Lung microvascular endothelial cell (primary cell): ENCODE data around the gene ATG16L1. TPM values are rescaled to one million over a fixed set of nuclear protein-coding genes. Genes with fewer than 3 reads are reported as not detected.

ENCODE experiments used
- DNase-seq, 2 donors: peaks; one replicate each; pipeline versions ENCODE4 v3.0.0 to v3.0.0-alpha.2; 2010; ENCODE audit warnings: low read depth in 2 of 2
- total RNA-seq: library from RNA; depleted of rRNA; stranded (reverse); fragments of >200 nt; gene quantifications from 2 replicates; pipeline ENCODE4 v1.2.1, GENCODE V29; 2014

The ATG16L1 gene
- total RNA-seq, 1 donor from 2014 or later = 26.2 TPM

DNA sequence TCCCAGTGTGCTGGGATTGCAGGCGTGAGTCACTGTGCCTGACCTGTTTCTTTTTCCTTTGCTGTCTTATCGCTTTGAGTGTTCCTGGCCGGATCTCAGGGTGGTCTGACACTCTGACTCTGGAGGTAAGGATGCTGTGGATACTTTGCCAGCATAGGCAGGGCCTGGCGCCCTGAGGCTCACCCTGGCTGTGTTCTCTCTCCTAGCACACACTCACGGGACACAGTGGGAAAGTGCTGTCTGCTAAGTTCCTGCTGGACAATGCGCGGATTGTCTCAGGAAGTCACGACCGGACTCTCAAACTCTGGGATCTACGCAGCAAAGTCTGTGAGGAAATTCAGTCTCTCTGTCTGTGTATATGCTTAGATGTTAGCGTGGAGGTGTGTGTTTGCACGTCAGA lies 38.2 kb downstream of the ATG16L1 start:
- DNase-seq = no peak

DNA sequence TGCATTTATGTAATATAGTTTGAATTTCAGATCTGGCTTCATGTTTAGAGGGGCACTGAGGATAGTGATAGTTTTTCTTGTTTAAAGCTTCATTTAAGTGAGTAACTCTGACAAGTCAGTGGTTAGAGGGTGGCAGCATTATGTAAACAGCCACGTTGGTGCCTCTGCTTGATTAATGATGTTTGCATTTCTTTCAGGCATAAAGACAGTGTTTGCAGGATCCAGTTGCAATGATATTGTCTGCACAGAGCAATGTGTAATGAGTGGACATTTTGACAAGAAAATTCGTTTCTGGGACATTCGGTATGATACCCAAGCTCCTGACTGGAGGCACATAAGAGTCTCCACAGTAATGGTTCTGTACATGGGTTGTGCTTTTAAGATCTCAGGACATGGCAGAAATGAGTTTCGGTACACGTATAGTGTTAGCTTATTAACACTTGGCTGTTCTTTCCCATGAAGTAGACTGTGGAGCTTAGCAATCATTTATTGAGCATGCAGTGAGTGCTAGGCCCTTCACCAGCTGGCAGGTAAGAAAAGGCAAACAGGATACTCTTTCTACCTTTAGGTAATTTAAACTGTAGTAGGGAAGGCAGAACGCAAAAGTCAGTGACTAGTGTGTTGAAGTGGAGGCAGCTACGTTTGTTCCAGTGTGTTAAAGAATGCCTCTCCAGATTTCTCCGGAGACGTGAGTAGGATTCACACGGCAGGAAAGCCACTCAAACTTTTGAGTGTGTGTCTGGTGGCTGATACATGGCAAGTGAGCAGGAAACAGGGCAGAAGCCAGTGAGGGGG lies 38.8 kb downstream of the ATG16L1 start:
- no peak for DNase-seq

DNA sequence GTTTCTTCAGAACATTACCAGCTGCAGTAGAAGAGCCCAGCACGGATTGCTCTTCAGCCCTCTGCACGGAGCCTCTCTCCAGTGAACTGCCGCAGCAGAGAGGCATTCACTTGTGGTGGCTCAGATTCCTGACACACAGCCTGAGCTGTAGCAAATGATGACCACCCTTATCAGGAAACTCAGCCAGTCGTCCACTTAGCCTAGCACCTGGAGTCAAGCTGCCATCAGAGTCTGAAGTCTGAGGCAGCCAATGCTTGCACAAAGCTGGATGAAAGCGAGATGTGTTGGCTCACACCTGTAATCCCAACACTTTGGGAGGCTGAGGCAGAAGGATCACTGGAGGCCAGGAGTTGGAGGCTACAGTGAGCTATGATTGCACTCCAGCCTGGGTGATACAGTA lies 44.4 kb downstream of the ATG16L1 start:
- no peak for DNase-seq

DNA sequence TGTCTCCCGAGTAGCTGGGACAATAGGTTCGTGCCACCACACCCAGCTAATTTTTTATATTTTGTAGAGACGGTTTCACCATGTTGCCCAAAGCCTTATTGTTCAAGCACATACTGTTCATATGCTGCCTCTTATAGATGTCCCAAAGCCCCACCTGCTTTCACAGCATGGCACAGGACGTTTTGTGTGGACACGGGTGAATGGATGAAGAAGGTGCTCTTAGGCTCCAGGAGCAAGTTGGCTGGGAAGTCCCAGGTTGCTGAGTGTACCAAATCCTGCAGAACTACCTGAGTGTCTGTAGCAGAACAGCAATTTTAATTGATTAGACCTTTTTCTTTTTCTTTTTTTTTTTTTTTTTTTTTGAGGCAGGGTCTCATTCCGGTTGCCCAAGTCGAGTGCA lies 45.6 kb downstream of the ATG16L1 start:
- DNase-seq = no peak

DNA sequence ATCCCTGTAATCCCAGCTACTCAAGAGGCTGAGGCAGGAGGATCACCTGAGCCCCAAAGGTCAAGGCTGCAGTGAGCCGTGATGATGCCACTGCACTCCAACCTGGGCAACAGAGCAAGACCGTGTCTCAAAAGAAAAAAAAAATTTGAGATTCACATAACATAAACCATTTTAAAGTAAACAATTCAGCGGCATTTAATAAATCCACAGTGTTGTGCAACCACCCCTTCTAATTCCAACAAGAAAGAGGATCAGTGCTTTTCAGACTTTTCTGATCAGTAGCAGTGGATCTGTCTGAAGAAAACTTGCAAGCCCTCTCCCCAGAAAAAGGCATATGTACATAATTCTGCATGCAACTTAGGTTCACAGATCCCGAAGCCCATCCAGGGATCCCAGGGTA lies 48.9 kb downstream of the ATG16L1 start:
- DNase-seq = no peak

DNA sequence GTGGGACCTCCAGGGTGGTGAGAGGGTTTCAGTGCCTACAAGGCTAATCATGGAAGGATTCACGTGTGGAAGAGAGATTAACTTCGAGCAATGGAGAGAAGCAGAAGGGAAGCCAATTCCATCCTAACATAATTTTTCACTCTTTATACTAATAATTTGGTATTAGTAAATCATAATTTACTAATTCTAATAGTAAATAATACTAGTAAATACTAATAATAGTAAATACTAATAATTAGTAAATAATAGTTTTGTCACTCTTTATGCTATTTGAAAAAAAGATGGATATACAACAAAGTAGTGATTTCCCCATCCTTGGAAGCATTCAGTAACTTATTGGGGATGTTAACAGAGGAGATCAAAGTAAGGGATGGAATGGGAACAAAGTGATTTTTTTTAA lies 49.8 kb downstream of the ATG16L1 start:
- no peak for DNase-seq

DNA sequence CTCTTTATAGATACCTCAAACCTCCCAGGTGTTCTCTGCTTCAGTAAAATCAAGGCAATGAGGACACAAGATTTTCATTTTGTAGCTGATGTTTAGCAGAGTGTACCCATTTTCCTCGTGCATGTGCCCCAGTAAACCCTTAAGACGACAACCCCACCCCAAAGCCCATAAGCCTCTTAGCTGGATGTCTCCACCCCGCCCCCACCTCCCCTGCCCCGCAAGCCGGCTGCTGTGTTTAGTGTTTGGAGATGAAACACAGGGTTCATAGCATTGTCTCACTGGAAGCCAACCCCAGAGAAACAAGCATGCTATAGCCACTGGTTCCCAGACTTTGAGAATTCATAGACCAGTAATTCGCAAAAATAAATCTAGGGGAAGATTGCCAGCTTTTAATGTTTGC lies 50.3 kb downstream of the ATG16L1 start:
- no peak for DNase-seq

DNA sequence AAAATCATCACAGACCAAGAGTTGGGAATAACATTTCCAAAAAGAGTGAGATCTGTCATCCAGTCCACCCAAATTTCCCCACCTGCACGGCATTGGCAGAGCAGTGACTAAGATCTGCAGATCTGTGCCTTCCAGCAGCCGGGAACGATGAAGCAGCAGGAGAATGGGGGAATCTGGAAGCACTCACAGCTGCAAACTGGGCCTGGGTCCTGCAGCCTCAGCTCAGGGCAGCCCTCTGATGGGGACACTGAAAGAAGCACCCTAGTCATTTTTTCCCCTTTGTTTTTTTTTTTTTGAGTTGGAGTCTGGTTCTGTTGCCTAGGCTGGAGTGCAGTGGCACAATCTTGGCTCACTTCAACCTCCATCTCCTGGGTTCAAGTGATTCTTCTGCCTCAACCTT lies 51.8 kb downstream of the ATG16L1 start:
- no peak for DNase-seq

DNA sequence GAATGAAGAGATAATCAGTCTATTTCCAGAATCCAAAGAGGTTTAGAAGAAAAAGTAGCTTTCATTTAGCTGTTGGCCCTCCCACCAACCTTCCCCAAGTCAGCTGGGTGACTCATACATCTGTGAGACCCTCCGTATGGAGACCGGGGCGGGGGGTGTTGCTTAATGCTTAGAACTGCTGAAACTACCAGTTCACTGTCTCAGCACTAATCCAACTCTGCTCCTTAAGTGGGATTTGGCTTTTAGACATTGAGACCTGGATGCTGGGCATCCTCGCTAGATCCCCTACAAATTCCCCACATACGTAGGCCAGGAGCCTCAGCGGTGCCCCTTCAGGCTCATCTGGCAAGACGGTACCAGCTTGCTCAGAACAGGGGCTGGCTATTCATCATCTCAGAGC lies 56.1 kb downstream of the ATG16L1 start, which contains the start of gene SAG:
Gene SAG, plus strand, starts transcription at position 252 of the 400 bp plus-strand sequence. CDS start 1,374 bp downstream, outside the sequence.
- DNase-seq = no peak

DNA sequence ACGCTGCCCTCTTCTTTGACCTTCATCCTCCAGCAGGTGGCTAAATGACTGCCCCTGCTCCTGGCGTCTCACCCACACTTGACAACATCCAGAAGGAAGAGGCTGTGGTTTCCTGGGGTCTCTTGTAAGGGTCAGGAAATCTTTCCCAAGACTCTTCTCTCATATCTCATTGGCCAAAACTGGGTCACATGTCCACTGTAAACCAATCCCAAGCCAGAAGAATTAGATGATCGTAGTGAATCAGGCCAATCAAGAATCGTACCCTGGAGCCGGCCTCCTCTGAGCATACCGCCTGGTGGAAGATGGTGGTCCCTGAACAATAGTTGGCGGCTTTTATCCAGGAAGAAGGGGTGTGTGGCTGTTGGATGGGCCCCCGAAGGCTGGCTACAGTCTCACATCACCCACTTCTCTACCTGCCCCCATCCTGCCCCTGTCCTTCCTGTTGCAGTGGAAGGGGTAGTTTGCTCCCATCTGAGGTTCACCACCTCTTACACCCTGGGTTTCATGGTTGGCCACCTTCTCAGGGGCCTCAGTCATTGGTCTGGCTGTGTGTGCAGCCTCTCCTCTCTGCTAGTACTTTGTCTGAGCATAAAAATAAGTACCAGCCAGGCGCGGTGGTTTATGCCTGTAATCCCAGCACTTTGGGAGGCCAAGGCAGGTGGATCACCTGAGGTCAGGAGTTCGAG lies 59.9 kb downstream of the ATG16L1 start:
- no peak for DNase-seq

DNA sequence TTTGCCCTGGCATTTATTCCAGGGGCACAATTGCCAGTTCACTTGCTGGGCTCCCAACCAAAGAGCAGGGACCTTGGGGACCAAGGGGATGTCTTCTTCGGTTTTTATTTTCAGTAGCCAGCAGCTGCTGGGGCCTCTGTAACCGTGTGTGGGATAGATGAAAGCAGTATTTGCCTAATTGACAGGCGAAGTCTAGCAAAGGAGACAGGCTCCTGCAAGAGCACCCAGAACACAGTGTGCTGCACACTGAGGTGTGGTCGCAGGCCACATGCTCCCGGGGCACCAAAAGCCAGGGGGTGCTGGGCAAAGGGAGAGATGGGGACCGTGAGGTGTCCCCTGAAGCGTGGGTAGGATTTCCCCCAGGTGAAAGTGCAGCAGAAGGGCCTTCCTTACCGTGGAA lies 61.4 kb downstream of the ATG16L1 start:
- no peak for DNase-seq

DNA sequence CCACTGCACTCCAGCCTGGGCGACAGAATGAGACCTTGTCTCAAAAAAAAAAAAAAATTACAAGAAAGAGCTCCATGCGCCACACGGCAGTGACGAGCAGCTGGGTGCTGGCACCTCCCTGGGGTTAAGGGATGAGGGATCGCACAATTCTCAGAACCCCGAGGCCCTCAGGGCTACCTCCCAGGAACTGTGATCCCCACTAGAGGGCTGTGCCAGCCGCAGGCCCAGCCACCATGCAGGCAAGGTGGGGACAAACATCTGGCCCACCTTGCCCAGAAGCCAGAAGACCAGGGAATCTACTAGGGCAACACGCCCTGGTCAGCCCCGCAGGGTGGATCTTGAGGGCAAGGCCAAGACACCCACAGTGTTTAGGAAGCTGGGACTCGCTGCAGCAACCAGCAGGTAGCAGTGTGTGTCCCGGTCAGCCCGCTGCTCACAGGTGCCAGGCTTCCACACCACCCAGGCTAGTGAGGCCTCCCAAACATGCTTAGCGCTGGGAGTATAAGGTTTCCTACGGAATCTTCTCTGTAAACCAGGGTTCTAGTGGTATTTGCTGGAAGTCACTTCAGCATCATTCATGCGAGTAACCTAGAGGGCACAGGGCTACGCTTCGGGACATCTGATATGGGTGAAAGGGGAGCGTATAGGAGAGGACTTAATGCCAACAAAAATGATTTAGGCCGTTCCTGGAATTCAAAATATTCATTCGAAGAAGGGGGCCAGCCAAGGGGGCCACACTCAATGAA lies 62.9 kb downstream of the ATG16L1 start:
- no peak for DNase-seq

DNA sequence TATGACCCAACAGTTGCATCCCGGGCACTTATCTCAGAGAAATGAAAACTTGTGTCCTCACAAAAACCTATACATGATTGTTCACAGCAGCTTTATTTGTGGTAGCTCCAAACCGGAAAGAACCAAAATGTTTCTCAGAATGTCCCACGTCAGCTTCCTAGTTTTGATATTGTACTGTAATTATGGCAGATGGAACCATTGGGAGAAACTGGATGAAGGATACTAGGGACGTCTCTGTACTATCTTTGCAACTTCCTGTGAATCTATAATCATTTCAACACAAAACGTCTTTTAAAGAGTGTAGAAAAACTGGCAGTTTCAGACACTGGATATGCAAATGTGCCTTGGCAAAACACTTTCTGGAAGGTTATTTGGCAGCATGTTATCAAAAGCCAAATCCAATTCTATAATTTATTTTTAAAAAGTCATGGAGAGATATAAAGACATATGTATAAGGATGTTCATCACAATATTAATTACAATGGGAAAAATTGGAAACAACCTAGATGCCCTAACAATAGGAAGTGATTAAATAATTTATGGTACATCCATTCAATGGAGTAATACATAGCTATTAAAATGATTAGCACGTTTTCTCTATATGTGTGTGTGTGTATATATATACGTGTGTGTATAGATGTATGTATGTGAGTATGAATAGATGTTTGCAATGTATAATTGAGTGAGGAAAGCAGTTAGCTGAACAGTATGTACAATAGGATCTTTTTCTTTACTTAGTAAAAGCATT lies 65.9 kb downstream of the ATG16L1 start:
- no peak for DNase-seq

DNA sequence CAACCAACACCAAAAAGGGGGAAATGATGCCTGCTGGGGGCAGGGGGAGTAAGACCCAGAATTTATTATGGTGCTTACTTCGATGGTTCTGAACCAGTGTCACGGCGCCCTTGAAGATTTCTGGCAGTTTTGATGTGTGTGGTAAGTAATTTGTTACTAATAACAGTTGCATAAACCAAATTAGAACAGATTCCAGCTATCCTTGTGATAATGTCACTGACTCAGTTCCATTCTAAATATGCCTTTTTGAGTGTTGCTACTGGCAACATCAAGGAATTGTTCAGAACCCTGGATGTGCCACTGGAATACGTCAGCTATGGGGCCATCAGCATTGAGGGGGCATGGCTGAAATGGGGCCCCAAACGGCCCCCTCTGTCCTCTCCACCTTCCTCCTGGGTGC lies 67.8 kb downstream of the ATG16L1 start:
- DNase-seq = no peak

DNA sequence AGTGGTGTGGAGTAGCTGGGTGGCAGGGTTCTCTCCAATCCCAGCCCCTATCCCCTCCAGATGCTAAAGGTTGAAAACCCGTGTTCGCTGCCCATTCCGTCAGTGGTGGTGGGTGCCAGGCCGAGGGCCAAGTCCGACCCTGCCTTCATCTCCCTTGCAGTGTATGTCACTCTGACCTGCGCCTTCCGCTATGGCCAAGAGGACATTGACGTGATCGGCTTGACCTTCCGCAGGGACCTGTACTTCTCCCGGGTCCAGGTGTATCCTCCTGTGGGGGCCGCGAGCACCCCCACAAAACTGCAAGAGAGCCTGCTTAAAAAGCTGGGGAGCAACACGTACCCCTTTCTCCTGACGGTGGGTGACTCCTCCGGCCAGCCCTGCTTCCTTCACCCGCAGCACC lies 69.0 kb downstream of the ATG16L1 start:
- no peak for DNase-seq

DNA sequence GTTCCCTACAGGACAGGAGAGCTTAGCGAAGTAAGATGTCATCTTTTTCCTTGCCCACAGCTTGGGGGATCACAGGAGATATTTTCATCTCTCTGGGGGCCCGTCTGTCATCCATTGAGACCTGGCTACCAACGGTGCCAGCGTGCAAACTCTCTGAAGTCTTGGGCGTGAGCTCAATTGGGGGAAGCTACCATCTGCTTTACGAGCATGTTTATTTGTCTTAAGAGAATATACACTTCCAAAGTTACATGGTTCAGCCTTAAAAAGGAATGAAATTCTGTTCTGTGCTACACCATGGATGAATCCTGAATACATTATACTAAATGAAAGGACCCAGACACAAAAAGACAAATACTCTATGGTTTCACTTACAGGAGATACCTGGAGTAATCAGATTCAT lies 69.7 kb downstream of the ATG16L1 start:
- DNase-seq = no peak

DNA sequence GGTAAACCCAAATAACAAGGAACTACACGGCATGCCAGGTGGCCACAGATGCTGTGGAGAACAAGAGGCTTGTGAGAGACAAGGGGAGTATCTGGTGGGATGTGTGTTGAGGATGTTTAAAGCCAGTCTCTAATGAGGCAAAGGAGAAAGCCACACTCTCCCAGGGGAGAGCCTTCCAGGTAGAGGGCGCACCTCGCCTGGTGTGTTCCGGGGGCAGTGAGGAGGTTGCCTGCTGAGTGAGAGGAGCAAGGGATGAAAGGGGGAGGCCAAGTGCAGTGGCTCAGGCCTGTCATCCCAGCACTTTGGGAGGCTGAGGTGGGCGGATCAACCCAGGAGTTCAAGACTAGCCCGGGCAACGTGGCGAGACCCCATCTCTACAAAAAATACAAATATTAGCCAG lies 72.4 kb downstream of the ATG16L1 start:
- no peak for DNase-seq

DNA sequence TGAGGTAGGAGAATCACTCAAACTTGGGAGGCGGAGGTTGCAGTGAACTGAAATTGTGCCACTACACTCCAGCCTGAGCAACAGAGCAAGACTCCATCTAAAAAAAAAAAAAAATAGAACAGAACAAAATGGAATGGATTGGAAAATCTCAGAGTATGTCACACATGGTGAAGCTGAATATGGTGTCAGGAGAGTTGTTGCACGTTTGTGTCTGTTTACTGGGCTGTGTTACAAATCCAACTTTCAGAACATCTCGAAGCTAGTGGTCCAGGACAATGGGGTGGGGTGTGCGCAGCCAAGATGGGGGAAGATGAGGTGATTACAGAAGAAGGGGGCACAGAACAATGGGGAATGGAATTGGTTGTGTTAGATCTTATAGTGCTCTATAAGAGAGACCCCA lies 73.8 kb downstream of the ATG16L1 start:
- no peak for DNase-seq

DNA sequence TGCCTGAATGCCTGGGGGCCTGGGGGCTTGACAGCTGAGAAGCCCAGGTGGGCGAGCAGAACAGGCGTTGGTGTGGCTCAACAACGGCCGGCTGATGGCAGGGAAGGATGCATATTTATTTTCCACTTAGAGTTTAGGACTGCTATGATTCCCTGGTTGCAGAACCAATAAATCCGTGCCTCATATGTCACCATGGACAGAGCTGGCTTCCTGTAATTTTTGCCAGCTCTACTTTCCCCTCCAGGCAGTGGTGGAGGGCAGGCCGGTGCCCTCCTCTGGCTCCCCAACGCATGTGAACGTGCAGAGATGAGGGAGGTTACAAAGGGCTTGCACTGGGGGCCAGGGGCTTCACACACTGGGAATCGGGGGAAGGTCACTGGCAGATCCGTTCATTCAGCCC lies 74.3 kb downstream of the ATG16L1 start:
- DNase-seq = no peak

DNA sequence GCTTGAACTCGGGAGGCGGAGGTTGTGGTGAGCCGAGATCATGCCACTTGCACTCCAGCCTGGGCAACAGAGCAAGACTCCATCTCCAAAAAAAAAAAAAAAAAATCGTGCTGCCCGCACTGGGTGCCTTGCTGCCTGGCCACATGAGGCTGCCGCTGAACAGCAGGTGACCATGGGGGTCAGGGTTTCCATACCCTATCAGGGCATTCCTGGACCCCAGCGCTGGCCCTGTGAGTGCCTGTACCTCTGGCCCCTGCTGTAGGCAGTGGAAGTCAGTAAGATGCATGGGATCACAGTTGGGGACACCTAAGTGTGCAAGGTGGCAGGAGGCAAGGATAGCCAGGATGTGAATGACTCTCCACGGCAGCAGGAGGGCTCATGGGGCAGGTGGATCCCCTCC lies 75.0 kb downstream of the ATG16L1 start:
- no peak for DNase-seq

DNA sequence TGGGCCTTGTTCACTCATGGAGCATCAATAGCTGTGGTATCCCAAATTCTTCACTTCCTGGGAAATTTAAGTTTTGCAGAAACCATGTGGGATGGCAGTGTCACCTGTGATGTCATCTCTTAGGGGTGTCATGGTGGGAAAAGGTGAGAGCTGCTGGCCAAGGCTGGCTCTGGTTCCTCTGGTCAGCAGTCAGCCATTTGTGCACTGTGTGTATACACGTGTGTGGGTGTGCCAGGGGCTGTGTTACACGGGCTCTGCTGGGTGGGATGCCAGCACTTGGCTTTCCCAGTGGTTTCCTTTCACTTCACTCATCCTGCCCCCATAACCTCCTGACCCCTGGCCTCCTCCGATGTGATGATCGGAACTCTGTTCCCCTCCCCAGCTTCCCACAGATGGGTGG lies 77.4 kb downstream of the ATG16L1 start:
- no peak for DNase-seq
